Calu3 (cell line): ENCODE results near the gene POLN. TPM values are rescaled to one million over a fixed set of nuclear protein-coding genes. Genes with fewer than 3 reads are reported as not detected.

Source experiments
- Bru-seq: library from RNA; stranded (reverse); fragments of 400-500 nt; gene quantifications from one replicate; lab custom pipeline; 2021; lab: Mats Ljungman, UMichigan
- BruChase-seq, 2 experiments: library from RNA; stranded (reverse); fragments of 400-500 nt; gene quantifications; one replicate each; lab custom pipeline; 2021; lab: Mats Ljungman, UMichigan
- BruUV-seq: library from RNA; stranded (reverse); fragments of 400-500 nt; replicated peaks from 2 replicates; lab custom pipeline; 2021; lab: Mats Ljungman, UMichigan
- CTCF ChIA-PET: fragments of 300-600 bp; sonication (Branson Sonifier 250); formaldehyde crosslinking; loops from one replicate; lab custom pipeline; 2022; ENCODE audit warnings: antibody characterized with exemption; lab: Charles Lee
- DNase-seq: peaks from one replicate; pipeline ENCODE4 v3.0.0; 2022
- H3K27ac Mint-ChIP-seq: one replicate; pipeline ENCODE4 v1.8.0; 2022; ENCODE audit warnings: mixed read lengths; ENCODE audit not compliant: unreplicated experiment
- H3K27me3 Mint-ChIP-seq: one replicate; pipeline ENCODE4 v1.8.0; 2022; ENCODE audit warnings: mixed read lengths; ENCODE audit not compliant: unreplicated experiment
- H3K36me3 Mint-ChIP-seq: one replicate; pipeline ENCODE4 v1.8.0; 2022; ENCODE audit warnings: mild to moderate bottlenecking, moderate library complexity, mixed read lengths; ENCODE audit not compliant: insufficient read depth, unreplicated experiment
- H3K4me1 Mint-ChIP-seq: one replicate; pipeline ENCODE4 v1.8.0; 2022; ENCODE audit warnings: mild to moderate bottlenecking, low read depth, mixed read lengths; ENCODE audit not compliant: unreplicated experiment
- H3K4me3 Mint-ChIP-seq: one replicate; pipeline ENCODE4 v1.8.0; 2022; ENCODE audit warnings: mild to moderate bottlenecking, low read depth, moderate library complexity, mixed read lengths; ENCODE audit not compliant: unreplicated experiment
- H3K9me3 Mint-ChIP-seq: one replicate; pipeline ENCODE4 v1.8.0; 2022; ENCODE audit warnings: low read depth, mixed read lengths; ENCODE audit not compliant: unreplicated experiment
- intact Hi-C: fragments of 100-400 bp; cut with micrococcal nuclease; formaldehyde crosslinking; loops from one replicate; pipeline ENCODE4 v1.10.0; 2022; ENCODE audit not compliant: unreplicated experiment
- long read RNA-seq: library from polyadenylated mRNA; stranded (forward); transcript quantifications from one replicate; pipeline ENCODE4 v2.0.0, GENCODE V29; 2022
- total RNA-seq: library from RNA; stranded (reverse); gene quantifications from 2 replicates; pipeline ENCODE4 v1.2.3, GENCODE V29; 2022
- TF ChIP-seq, protein P1 (sequence below): fragments of 200-600 bp; IDR thresholded peaks from one replicate; pipeline ENCODE4 v1.8.0; 2022; ENCODE audit warnings: antibody characterized with exemption; ENCODE audit not compliant: unreplicated experiment

POLN gene
- total RNA-seq, result 4.1 and 5.2 TPM in 2 replicates
- percentile 42 among the genes with signal in this experiment for Bru-seq, nascent RNA
- percentile 41 among the genes with signal in this experiment for BruChase-seq, experiment 1, labeled RNA remaining after a 6-hour chase
- BruChase-seq, experiment 2, labeled RNA remaining after a 2-hour chase, result percentile 40 among the genes with signal in this experiment
- long read RNA-seq, partial matches to known transcripts, result 0 of 3 reads
- long read RNA-seq, other reads (novel, unspliced or antisense), result 3 of 3 reads

- Mint-ChIP-seq H3K4me3 (peak within 1 kb of the TSS; percentile 87), H3K36me3 (peaks cover 26% of the 10 kb centered on the region), H3K27ac (peak within 1 kb of the TSS; percentile 37), H3K9me3 (no peaks in the 10 kb centered on the region), H3K4me1 (peaks cover 30% of the 10 kb centered on the region), H3K27me3 (peaks cover 14% of the 10 kb centered on the region)
- DNase-seq, result peak; percentile 95
- TF ChIP-seq, protein P1, sequence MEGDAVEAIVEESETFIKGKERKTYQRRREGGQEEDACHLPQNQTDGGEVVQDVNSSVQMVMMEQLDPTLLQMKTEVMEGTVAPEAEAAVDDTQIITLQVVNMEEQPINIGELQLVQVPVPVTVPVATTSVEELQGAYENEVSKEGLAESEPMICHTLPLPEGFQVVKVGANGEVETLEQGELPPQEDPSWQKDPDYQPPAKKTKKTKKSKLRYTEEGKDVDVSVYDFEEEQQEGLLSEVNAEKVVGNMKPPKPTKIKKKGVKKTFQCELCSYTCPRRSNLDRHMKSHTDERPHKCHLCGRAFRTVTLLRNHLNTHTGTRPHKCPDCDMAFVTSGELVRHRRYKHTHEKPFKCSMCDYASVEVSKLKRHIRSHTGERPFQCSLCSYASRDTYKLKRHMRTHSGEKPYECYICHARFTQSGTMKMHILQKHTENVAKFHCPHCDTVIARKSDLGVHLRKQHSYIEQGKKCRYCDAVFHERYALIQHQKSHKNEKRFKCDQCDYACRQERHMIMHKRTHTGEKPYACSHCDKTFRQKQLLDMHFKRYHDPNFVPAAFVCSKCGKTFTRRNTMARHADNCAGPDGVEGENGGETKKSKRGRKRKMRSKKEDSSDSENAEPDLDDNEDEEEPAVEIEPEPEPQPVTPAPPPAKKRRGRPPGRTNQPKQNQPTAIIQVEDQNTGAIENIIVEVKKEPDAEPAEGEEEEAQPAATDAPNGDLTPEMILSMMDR, result no peak
- CTCF ChIA-PET, result interaction anchor here (0.6 to 1.3 kb wide), 3 partner anchors 21 to 171 kb away, joined by 3 to 6 read pairs (median 5); no protein-coding TSS in a partner anchor
- no TSS peak for BruUV-seq
- intact Hi-C loops, result no loop called here
Measured at GRCh38 chr4:2241410-2242353, at the start of gene POLN, which contains the start of gene HAUS3. TSS of gene POLN (minus strand) at chr4:2242121. CDS start at chr4:2229231, 12,890 bp downstream. TSS of gene HAUS3 (minus strand) at chr4:2242121. CDS start at chr4:2240946, 1,175 bp downstream.

DNA sequence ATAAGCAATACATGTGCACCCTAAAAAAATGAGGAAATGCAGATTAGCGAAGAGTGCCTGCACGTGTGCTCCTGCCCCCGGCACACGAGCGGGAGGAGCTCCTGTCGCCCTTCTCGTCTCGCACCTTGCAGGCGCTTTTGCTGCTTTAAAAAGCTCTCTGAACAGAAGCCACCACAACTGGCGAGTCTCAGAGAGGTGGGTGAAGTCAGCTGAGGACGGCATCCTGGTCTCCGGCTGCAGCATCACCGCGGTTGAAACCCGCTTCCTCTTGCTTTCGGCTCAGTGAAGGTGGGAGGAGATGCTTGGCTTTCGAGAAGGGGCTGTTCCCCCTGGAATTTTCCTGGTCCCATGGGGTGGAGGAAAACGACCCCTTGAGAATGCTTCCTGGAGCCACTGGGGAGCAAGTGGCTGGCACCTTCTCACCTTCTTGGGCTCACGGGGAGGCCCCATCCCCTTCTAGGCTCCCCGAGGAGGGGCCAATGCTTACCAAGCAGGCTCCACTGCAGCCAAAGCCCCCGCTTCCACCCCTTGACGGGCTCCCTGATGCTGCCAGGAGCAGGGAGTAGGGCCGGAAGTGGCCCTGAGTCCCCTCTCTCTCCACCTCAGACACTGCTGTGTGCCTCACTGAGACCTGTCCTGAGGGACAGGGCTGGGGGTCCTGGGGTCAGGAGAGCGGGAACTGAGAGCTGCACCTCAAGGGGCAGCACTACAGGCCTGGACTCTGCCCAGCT, 49.2 kb upstream of the POLN start:
- no TSS peak for BruUV-seq
- no peaks in the 10 kb centered on the region for H3K27me3 Mint-ChIP-seq
- DNase-seq, result no peak
- intact Hi-C loops, result no loop called here
- H3K36me3 Mint-ChIP-seq, result no peaks in the 10 kb centered on the region
- no peak overlapping the region for H3K27ac Mint-ChIP-seq
- no peaks in the 10 kb centered on the region for H3K9me3 Mint-ChIP-seq
- H3K4me3 Mint-ChIP-seq, result no peak overlapping the region
- H3K4me1 Mint-ChIP-seq, result no peaks in the 10 kb centered on the region
- CTCF ChIA-PET, result interaction anchor here (0.6 kb wide), 1 partner anchor 233 kb away, joined by 5 read pairs; no protein-coding TSS in a partner anchor
- TF ChIP-seq, protein P1, result no peak

DNA sequence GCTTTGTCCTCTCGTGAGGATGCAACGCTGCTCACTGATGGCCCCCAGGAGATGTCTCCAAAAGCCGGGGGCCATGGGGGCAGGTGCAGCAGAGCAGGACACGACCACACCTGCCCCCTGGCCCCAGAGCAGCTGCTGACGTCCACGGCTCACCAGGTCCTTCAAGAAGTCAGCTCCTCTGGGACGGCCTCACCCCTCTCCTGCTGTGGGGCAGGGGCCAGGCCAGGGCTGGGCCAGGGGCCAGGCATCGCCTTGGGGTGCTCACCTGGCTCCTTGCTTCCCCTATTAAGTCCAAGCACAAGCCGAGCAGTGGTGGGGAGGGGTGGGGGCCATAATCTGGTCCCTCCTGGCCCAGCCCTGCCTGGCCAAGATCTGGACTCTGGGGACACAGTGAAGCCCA, 48.6 kb upstream of the POLN start:
- CTCF ChIA-PET, result interaction anchor here (0.6 kb wide), 1 partner anchor 233 kb away, joined by 5 read pairs; no protein-coding TSS in a partner anchor
- Mint-ChIP-seq H3K4me3 (no peak overlapping the region), H3K27me3 (no peaks in the 10 kb centered on the region), H3K9me3 (no peaks in the 10 kb centered on the region), H3K27ac (no peak overlapping the region), H3K36me3 (no peaks in the 10 kb centered on the region), H3K4me1 (no peaks in the 10 kb centered on the region)
- BruUV-seq, result no TSS peak
- intact Hi-C loops, result no loop called here
- TF ChIP-seq, protein P1, result no peak
- no peak for DNase-seq

GRCh38 chr4:2289955-2290333, 48.0 kb upstream of the POLN start:
- no peak for DNase-seq
- no TSS peak for BruUV-seq
- Mint-ChIP-seq H3K4me1 (no peaks in the 10 kb centered on the region), H3K27ac (no peak overlapping the region), H3K27me3 (no peaks in the 10 kb centered on the region), H3K36me3 (no peaks in the 10 kb centered on the region), H3K9me3 (no peaks in the 10 kb centered on the region), H3K4me3 (no peak overlapping the region)
- TF ChIP-seq, protein P1, result no peak
- intact Hi-C loops, result loop anchor here (10.0 kb wide), 1 partner anchor 45 kb away; no protein-coding TSS in a partner anchor
- CTCF ChIA-PET, result no interaction called here
